Measurements from ENCODE around the gene MOB3C.

The MOB3C gene

GRCh38 chr1:46569884-46570725 lies 46.5 kb downstream of the MOB3C start:
- no peak for DNase-seq

GRCh38 chr1:46569116-46569515 lies 47.5 kb downstream of the MOB3C start:
- no peak for DNase-seq

GRCh38 chr1:46568461-46568891 lies 48.1 kb downstream of the MOB3C start:
- DNase-seq = no peak

- DNase-seq = no peak
Measured at GRCh38 chr1:46563341-46563740, 53.3 kb downstream of the MOB3C start.

- DNase-seq = no peak
Measured at GRCh38 chr1:46562498-46562897, 54.1 kb downstream of the MOB3C start.

GRCh38 chr1:46558966-46559365 lies 57.6 kb downstream of the MOB3C start:
- DNase-seq = no peak

GRCh38 chr1:46558141-46558963 lies 58.3 kb downstream of the MOB3C start:
- no peak for DNase-seq
